PFSK-1 (cell line): ENCODE measurements around the gene FIBCD1.

Source experiments
- FOXP2 ChIP-seq: optimal IDR thresholded peaks from 2 replicates; pipeline ENCODE3; 2011; ENCODE audit warnings: borderline replicate concordance, control low read depth, inconsistent platforms; ENCODE audit not compliant: insufficient read depth; ENCODE audit errors: extremely low read length, extremely low read depth
- POLR2AphosphoS5 ChIP-seq: IDR thresholded peaks from 2 replicates; pipeline ENCODE4 v1.6.1; 2012; ENCODE audit warnings: low read depth, mild to moderate bottlenecking, control low read depth, low read length, moderate library complexity
- SIN3A ChIP-seq: IDR thresholded peaks from 2 replicates; pipeline ENCODE4 v1.6.1; 2012; ENCODE audit warnings: mild to moderate bottlenecking, low read length, moderate library complexity, borderline replicate concordance; ENCODE audit not compliant: insufficient read depth
- TAF1 ChIP-seq: IDR thresholded peaks from 2 replicates; pipeline ENCODE4 v1.6.1; 2012; ENCODE audit warnings: low read length, control low read depth, borderline replicate concordance; ENCODE audit not compliant: insufficient read depth
- TF ChIP-seq, protein P1 (sequence below), 2 experiments: IDR thresholded peaks; 2 replicates each; pipeline versions ENCODE4 v1.6.1 to v1.8.0; 2011 to 2012; ENCODE audit warnings: low read depth in 2 of 2, low read length in 2 of 2, control low read depth in 1 of 2, inconsistent platforms in 1 of 2, mild to moderate bottlenecking in 1 of 2, moderate library complexity in 1 of 2; ENCODE audit not compliant: insufficient read depth in 1 of 2

Gene FIBCD1

DNA sequence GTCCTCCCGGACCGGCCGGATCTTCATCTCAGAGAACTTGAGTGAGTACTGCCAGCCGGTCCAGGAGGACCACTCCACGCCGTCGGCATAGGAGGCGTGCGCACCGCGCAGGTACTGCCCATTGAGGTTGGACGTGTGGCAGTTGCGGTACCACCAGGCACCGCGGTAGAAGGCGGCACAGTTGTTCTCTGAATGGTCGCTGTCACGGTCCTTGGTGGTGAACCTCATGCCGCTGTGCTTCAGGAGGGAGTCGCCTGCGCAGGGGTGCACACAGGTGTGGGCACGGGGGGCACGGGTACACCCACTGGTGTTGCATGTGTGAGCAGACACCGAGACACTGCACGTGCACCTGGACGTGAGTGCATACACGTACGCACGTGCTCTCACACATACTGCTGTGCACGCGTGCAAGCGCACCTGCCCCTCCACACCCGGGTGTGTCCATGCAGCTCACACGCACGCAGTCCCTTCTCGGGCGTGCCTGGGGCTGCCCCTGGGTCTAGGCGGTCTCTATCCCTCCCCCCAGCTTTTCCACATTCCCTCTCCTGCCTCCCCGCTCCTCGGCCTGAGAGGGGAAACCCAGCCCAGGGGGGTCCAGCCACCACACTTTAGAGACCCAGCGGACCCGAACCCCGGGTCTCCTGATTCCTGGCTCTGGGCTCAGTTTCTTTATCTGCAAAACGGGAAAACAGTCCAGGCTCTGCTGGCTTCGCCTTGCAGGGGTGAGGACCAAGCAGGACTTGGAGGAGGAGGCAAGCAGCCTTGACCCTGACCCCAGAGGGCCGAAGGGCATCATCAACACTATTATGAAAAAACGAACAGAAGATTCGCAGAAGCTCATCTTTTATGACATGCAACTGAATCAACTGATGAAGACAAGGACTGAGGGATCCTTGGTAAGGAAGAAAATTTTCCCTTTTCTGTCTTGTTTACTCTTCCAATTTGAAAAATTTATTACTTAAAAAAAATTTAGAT lies 34.7 kb downstream of the FIBCD1 start:
- TF ChIP-seq POLR2AphosphoS5 = no peak
- no peak for TF ChIP-seq SIN3A
- no peak for TF ChIP-seq TAF1
- no peak for TF ChIP-seq FOXP2
- TF ChIP-seq, protein P1, sequence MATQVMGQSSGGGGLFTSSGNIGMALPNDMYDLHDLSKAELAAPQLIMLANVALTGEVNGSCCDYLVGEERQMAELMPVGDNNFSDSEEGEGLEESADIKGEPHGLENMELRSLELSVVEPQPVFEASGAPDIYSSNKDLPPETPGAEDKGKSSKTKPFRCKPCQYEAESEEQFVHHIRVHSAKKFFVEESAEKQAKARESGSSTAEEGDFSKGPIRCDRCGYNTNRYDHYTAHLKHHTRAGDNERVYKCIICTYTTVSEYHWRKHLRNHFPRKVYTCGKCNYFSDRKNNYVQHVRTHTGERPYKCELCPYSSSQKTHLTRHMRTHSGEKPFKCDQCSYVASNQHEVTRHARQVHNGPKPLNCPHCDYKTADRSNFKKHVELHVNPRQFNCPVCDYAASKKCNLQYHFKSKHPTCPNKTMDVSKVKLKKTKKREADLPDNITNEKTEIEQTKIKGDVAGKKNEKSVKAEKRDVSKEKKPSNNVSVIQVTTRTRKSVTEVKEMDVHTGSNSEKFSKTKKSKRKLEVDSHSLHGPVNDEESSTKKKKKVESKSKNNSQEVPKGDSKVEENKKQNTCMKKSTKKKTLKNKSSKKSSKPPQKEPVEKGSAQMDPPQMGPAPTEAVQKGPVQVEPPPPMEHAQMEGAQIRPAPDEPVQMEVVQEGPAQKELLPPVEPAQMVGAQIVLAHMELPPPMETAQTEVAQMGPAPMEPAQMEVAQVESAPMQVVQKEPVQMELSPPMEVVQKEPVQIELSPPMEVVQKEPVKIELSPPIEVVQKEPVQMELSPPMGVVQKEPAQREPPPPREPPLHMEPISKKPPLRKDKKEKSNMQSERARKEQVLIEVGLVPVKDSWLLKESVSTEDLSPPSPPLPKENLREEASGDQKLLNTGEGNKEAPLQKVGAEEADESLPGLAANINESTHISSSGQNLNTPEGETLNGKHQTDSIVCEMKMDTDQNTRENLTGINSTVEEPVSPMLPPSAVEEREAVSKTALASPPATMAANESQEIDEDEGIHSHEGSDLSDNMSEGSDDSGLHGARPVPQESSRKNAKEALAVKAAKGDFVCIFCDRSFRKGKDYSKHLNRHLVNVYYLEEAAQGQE (IDR thresholded peaks at IDR 0.05; ENCODE audit: insufficient read depth in 1 of 2, low read depth in 2 of 2, low read length in 2 of 2) = no peak

DNA sequence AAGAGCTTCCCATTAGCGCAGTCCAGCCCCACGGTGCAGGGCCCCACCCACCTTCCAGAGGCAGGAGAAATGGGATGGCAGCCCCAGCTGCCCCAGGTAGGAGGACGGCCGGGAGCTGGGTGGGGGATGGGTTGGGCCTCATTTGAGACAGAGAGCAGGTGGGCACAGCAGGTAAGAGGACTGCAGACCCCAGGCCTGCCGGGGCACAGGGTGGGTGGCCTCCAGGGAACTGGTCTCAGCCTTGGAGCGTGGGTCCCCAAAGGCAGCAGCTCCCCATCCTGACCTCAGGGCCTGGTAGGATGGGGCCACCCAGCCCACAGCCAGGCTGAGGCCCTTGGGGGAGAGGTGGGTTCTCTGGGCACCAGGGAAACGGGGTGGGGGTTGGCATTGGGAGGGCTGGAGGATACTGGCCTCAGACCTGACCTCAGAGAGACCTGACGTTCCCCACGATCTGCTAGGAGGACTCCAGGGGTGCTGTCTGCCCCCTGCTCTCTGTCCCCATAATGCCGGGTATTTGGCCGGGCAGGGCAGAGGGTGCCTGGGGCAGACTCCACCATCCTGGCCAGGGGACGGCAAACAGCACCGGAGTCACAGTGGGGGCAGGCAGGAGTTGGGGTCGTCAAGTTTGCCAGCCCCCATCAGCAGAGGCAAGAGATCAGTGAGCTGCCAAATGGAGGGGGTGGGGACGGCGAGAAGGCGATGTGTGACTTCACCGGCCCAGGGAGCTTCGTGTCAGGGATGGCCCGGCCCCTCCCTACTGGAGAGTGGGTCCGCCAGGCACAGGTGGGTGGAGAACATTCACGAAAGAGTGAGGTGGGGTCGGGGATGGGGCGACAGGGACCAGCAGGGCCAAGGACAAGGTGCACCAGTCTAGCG lies 35.6 kb downstream of the FIBCD1 start:
- TF ChIP-seq POLR2AphosphoS5 (no peak), FOXP2 (no peak), SIN3A (no peak), TAF1 (no peak)
- TF ChIP-seq, protein P1 (IDR thresholded peaks at IDR 0.05; ENCODE audit: insufficient read depth in 1 of 2, low read depth in 2 of 2, low read length in 2 of 2) = no peak

DNA sequence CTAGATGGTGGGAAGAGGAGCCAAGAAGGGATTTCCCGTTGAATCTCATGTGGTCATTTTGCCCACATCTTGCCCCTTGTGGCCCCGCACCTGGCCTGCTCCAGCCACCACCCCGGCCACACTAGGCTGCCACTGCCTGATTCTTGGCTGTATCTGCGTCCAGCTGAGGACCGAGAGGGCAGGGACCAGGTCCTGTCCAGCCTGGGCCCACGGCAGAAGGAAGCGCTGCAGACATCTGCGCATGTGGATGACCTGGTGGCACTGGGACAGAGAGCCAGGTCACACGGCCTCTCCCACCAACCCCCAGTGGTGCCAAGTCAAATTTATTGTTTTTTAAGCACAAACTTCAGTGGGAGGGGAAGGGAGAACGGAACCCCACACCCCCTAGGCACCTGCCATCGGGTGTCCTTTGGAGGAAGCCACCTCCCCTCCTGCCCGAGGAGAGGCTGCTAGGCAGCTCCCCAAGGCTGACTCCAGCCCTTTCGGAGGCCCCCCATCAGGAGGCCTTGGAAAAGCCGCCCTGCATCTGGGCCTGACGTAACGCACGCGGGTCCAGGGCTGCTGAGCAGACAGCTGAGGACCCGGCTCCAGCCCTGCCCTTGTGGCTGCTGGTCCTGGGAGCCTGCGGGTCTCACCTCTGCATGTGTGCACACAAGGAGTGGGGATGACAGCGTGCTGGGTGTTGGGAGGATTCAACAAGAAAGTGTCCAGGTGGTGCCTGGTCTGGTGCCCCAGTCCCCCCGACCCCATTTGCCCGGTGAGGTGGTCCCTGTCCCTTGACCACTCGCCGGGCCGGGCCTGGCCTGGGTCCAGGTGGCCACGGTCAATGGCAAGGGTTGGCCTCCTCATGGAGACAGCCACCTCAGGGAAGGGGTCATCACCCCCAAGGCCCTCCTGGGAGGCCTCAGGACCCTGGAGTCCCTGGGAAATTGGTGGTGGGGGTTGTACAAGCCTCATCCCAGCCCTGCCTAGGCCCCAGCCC lies 36.6 kb downstream of the FIBCD1 start:
- TF ChIP-seq POLR2AphosphoS5 (no peak), FOXP2 (no peak), SIN3A (no peak), TAF1 (no peak)
- TF ChIP-seq, protein P1 (IDR thresholded peaks at IDR 0.05; ENCODE audit: insufficient read depth in 1 of 2, low read depth in 2 of 2, low read length in 2 of 2) = no peak

DNA sequence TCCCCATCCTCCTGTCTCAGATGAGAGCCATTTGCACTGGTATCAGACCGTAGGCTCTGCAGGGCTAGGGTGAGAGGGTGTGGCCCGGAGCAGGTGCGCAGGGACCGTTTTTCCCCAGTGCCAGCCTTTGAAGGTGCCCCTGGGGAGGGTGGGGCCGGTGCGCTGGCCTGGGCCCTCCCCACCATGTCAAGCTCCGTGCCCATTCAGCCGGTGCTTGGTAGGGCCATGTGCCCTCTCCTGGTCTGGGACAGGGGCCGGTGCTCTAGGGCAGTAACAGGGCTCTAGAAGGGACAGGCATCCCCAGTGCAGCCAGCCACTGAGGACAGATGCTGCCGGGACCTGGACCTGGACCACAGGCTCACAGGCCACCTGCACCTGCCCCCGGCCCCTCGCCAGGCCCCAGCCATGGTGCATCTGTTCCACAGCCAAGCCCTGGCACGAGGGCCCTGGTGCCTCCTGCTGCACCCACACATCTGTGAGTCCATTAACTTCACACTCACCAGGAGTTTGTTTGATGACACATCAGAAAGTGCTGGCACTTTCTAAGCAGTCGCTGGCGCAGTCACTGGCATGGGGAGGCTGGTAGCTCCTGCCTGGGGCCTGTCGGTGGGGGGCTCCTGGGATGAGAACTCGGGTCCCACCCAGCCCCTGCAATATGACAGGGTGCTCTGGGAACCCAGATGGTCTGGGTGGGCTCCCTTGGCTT lies 37.4 kb downstream of the FIBCD1 start:
- no peak for TF ChIP-seq POLR2AphosphoS5
- TF ChIP-seq SIN3A = no peak
- TF ChIP-seq TAF1 = no peak
- TF ChIP-seq FOXP2 = no peak
- TF ChIP-seq, protein P1 (IDR thresholded peaks at IDR 0.05; ENCODE audit: insufficient read depth in 1 of 2, low read depth in 2 of 2, low read length in 2 of 2) = no peak
